ENCODE data around the gene LASP1NB.

LASP1NB gene

GRCh38 chr17:38925263-38925995 lies at the start of gene LASP1NB:
Gene LASP1NB (plus strand): TSS chr17:38925614.
- no peak for TF ChIP-seq CTCF (IDR thresholded peaks at IDR 0.05; ENCODE audit: insufficient read depth, low read length, missing control alignments)
- H3K4me3 ChIP-seq (ENCODE audit: low read depth, low read length): peak within 1 kb of the TSS; percentile 26; the same call in 1 of the 2 replicates
- ChIA-PET CTCF (interaction anchor here (0.8 to 3.3 kb wide), 10 partner anchors 10 to 319 kb away, joined by 3 to 18 read pairs (median 4); no protein-coding TSS in a partner anchor), POLR2A (interaction anchor here (1.3 to 2.6 kb wide), 2 partner anchors 71 to 228 kb away, joined by 3 to 9 read pairs; no protein-coding TSS in a partner anchor)
- DNase-seq (ENCODE audit: low read depth, low spot score): no peak

- DNase-seq (ENCODE audit: low read depth, low spot score): no peak
- CTCF ChIA-PET: no interaction called here
- no peak overlapping the region; the same call in 1 of the 2 replicates for H3K4me3 ChIP-seq (ENCODE audit: low read depth, low read length)
- POLR2A ChIA-PET: interaction anchor here (0.9 to 1.6 kb wide), 2 partner anchors 9 to 12 kb away, joined by 3 read pairs; no protein-coding TSS in a partner anchor
- TF ChIP-seq CTCF (IDR thresholded peaks at IDR 0.05; ENCODE audit: insufficient read depth, low read length, missing control alignments): no peak
Observed at GRCh38 chr17:38877130-38877851, 48.1 kb upstream of the LASP1NB start.

- CTCF ChIA-PET: interaction anchor here (0.6 to 2.3 kb wide), 5 partner anchors 9 to 286 kb away, joined by 3 to 12 read pairs (median 3); partner anchors contain the start of gene LASP1
- POLR2A ChIA-PET: interaction anchor here (1.0 to 4.2 kb wide), 5 partner anchors 9 to 26 kb away, joined by 4 to 37 read pairs (median 8); partner anchors contain the start of gene LASP1
- TF ChIP-seq CTCF (IDR thresholded peaks at IDR 0.05; ENCODE audit: insufficient read depth, low read length, missing control alignments): no peak
- no peak for DNase-seq (ENCODE audit: low read depth, low spot score)
- peak overlapping the region; percentile 29 for H3K4me3 ChIP-seq (ENCODE audit: low read depth, low read length)
Observed at GRCh38 chr17:38879878-38880665, 45.3 kb upstream of the LASP1NB start.

- no peak for DNase-seq (ENCODE audit: low read depth, low spot score)
- POLR2A ChIA-PET: interaction anchor here (1.2 to 4.2 kb wide), 3 partner anchors 10 to 28 kb away, joined by 3 to 37 read pairs (median 8); partner anchors contain the start of gene LASP1
- CTCF ChIA-PET: interaction anchor here (1.1 to 2.3 kb wide), 7 partner anchors 8 to 272 kb away, joined by 3 to 12 read pairs (median 4); partner anchors contain the start of gene LASP1
Observed at GRCh38 chr17:38881600-38882191, 43.7 kb upstream of the LASP1NB start.

More at GRCh38 chr17:38881600-38882191, 43.7 kb upstream of the LASP1NB start:
- no peak for TF ChIP-seq CTCF (IDR thresholded peaks at IDR 0.05; ENCODE audit: insufficient read depth, low read length, missing control alignments)
- H3K4me3 ChIP-seq (ENCODE audit: low read depth, low read length): peak overlapping the region; percentile 15

Measured in AG04449 (cell line).